HCT116 (cell line): ENCODE data around the gene SLC22A23. TPM values are rescaled to one million over a fixed set of nuclear protein-coding genes. Genes with fewer than 3 reads are reported as not detected.

ENCODE experiments used
- ATAC-seq: fragments of 200-7000 bp; cut with Tn5 transposase; 2 replicates; pipeline ENCODE4 v1.9.1; 2020; ENCODE audit warnings: mild to moderate bottlenecking, moderate library complexity
- BruUV-seq: library from RNA; stranded (reverse); fragments of 400-500 nt; replicated peaks from 2 replicates; lab custom pipeline; 2021; lab: Mats Ljungman, UMichigan
- CTCF ChIA-PET: fragments of 300-600 bp; sonication (Branson Sonifier 250); formaldehyde crosslinking; loops from one replicate; lab custom pipeline; 2021; ENCODE audit warnings: antibody characterized with exemption; lab: Charles Lee
- POLR2A ChIA-PET: fragments of 300-600, 350-600 bp; sonication (Branson Sonifier 250); formaldehyde crosslinking; loops from one replicate; lab custom pipeline; 2021; ENCODE audit warnings: antibody characterized with exemption; lab: Charles Lee
- RAD21 ChIA-PET, 2 experiments: fragments of 300-600 bp; sonication (Branson Sonifier 250); formaldehyde crosslinking; loops; one replicate each; lab custom pipeline; 2023; ENCODE audit warnings: low total read pairs in 2 of 2; ENCODE audit not compliant: uncharacterized antibody in 2 of 2, unreplicated experiment in 2 of 2, low non-redundant PET in 1 of 2; lab: Charles Lee
- DNase-seq: peaks from one replicate; pipeline ENCODE4 v3.0.0-alpha.2; 2010; ENCODE audit warnings: low read depth, low spot score
- H2AFZ ChIP-seq: fragments of 200-600 bp; shearing (Covaris generic), sonication (generic); 2 replicates; pipeline ENCODE4 v1.6.1; 2017; ENCODE audit warnings: low read depth, mixed run types, mixed read lengths, antibody characterized with exemption, low read length; ENCODE audit not compliant: poor library complexity, severe bottlenecking
- H3K27ac ChIP-seq: 2 replicates; pipeline ENCODE4 v1.5.1; 2012; ENCODE audit warnings: low read depth, low read length
- H3K27me3 ChIP-seq: fragments of 200-600 bp; sonication (generic); 2 replicates; pipeline ENCODE4 v1.6.1; 2016; ENCODE audit warnings: mixed run types, low read length, mixed read lengths; ENCODE audit not compliant: insufficient read depth
- H3K36me3 ChIP-seq, 2 experiments: fragments of 200-500 bp in 1 of 2; fragments of 200-600 bp in 1 of 2; sonication (Bioruptor generic) in 1 of 2; sonication (generic) in 1 of 2; 2 replicates each; pipeline versions ENCODE4 v1.5.1 to v1.6.1; 2014 to 2016; ENCODE audit warnings: low read length in 2 of 2, inconsistent platforms in 1 of 2, mixed read lengths in 1 of 2, mixed run types in 1 of 2; ENCODE audit not compliant: insufficient read depth in 2 of 2, control insufficient read depth in 1 of 2
- H3K4me1 ChIP-seq, 2 experiments: fragments of 200-600 bp in 1 of 2; sonication (generic) in 1 of 2; 2 replicates each; pipeline versions ENCODE4 v1.5.1 to v1.6.1; 2012 to 2017; ENCODE audit warnings: low read length in 2 of 2, inconsistent platforms in 1 of 2, mild to moderate bottlenecking in 1 of 2, mixed read lengths in 1 of 2, mixed run types in 1 of 2, moderate library complexity in 1 of 2; ENCODE audit not compliant: insufficient read depth in 2 of 2, control insufficient read depth in 1 of 2
- H3K4me2 ChIP-seq: fragments of 200-600 bp; sonication (generic); 2 replicates; pipeline ENCODE4 v1.6.1; 2017; ENCODE audit warnings: mixed run types, low read length, mixed read lengths
- H3K4me3 ChIP-seq, 2 experiments: fragments of 200-600 bp in 1 of 2; sonication (generic) in 1 of 2; replicated peaks in 1 of 2; 2 replicates each; pipeline ENCODE4 v1.5.1; 2011 to 2016; ENCODE audit warnings: low read length in 2 of 2, control low read depth in 1 of 2, low read depth in 1 of 2, mild to moderate bottlenecking in 1 of 2, mixed read lengths in 1 of 2, mixed run types in 1 of 2
- H3K79me2 ChIP-seq: fragments of 200-600 bp; sonication (generic); 2 replicates; pipeline ENCODE4 v1.6.1; 2017; ENCODE audit warnings: mild to moderate bottlenecking, mixed run types, low read length, moderate library complexity, mixed read lengths; ENCODE audit not compliant: insufficient read depth
- H3K9ac ChIP-seq: fragments of 200-600 bp; sonication (generic); 2 replicates; pipeline ENCODE4 v1.6.1; 2016; ENCODE audit warnings: low read length, mixed read lengths
- H3K9me2 ChIP-seq: fragments of 200-600 bp; sonication (generic), shearing (Covaris generic); 2 replicates; pipeline ENCODE4 v1.6.1; 2017; ENCODE audit warnings: mixed run types, mild to moderate bottlenecking, moderate library complexity; ENCODE audit not compliant: insufficient read depth
- H3K9me3 ChIP-seq, 2 experiments: fragments of 200-500 bp in 1 of 2; fragments of 200-600 bp in 1 of 2; sonication (Bioruptor generic) in 1 of 2; sonication (generic) in 1 of 2; 2 replicates each; pipeline ENCODE4 v1.6.1; 2014 to 2017; ENCODE audit warnings: low read length in 2 of 2, mixed read lengths in 2 of 2, inconsistent platforms in 1 of 2, low read depth in 1 of 2, mild to moderate bottlenecking in 1 of 2, mixed run types in 1 of 2, moderate library complexity in 1 of 2; ENCODE audit not compliant: control insufficient read depth in 1 of 2, insufficient read depth in 1 of 2
- H4K20me1 ChIP-seq: fragments of 200-600 bp; sonication (generic), shearing (Covaris generic); 2 replicates; pipeline ENCODE4 v1.6.1; 2017; ENCODE audit warnings: mixed run types, mild to moderate bottlenecking, moderate library complexity; ENCODE audit not compliant: insufficient read depth
- ATF3 ChIP-seq: IDR thresholded peaks from 2 replicates; pipeline ENCODE4 v1.6.1; 2012
- ELF1 ChIP-seq: IDR thresholded peaks from 2 replicates; pipeline ENCODE4 v1.6.1; 2012; ENCODE audit warnings: low read depth, borderline replicate concordance
- EZH2 ChIP-seq: fragments of 200-600 bp; sonication (generic); IDR thresholded peaks from 2 replicates; pipeline ENCODE4 v1.6.1; 2017; ENCODE audit warnings: antibody characterized with exemption, mixed run types
- FOSL1 ChIP-seq: IDR thresholded peaks from 2 replicates; pipeline ENCODE4 v1.6.1; 2012; ENCODE audit warnings: low read depth
- MAX ChIP-seq: IDR thresholded peaks from 2 replicates; pipeline ENCODE4 v1.6.1; 2012
- SP1 ChIP-seq: IDR thresholded peaks from 2 replicates; pipeline ENCODE4 v1.6.1; 2012; ENCODE audit warnings: low read depth
- TCF7L2 ChIP-seq: IDR thresholded peaks from 2 replicates; pipeline ENCODE4 v1.7.0; 2011; ENCODE audit warnings: borderline replicate concordance, inconsistent platforms; ENCODE audit not compliant: insufficient read depth, insufficient read length; ENCODE audit errors: extremely low read depth
- YY1 ChIP-seq: IDR thresholded peaks from 2 replicates; pipeline ENCODE4 v1.6.1; 2011; ENCODE audit warnings: low read length, low read depth, moderate library complexity, mild to moderate bottlenecking; ENCODE audit not compliant: insufficient replicate concordance; ENCODE audit errors: extremely low read depth
- ZBTB33 ChIP-seq: IDR thresholded peaks from 2 replicates; pipeline ENCODE4 v1.6.1; 2011; ENCODE audit warnings: mild to moderate bottlenecking, low read length, moderate library complexity; ENCODE audit not compliant: insufficient replicate concordance; ENCODE audit errors: extremely low read depth
- intact Hi-C: fragments of 100-400 bp; cut with micrococcal nuclease; formaldehyde crosslinking; loops from 2 replicates; pipeline ENCODE4 v1.10.0; 2022
- total RNA-seq: library from RNA; stranded (reverse); gene quantifications from one replicate; pipeline ENCODE4 v1.2.1, GENCODE V29; 2021; ENCODE audit not compliant: unreplicated experiment

Gene SLC22A23
- total RNA-seq, 1 experiment from 2014 or later, result 11.5 TPM

GRCh38 chr6:3351829-3352524 is 104.9 kb downstream of the SLC22A23 start:
- no peak for TF ChIP-seq ZBTB33
- no peak for TF ChIP-seq FOSL1
- TF ChIP-seq ATF3, result no peak
- TF ChIP-seq EZH2, result no peak
- TF ChIP-seq MAX, result no peak
- no peak for TF ChIP-seq YY1
- no peak for TF ChIP-seq TCF7L2
- TF ChIP-seq SP1, result no peak
- no peak for TF ChIP-seq ELF1
- Histone ChIP-seq H3K4me1 (peaks cover 12 to 23% of the 10 kb centered on the region in 2 experiments; a peak in 3 of 4 replicates), H3K27ac (no peak overlapping the region), H3K4me3 (no peak overlapping the region), H3K9ac (no peak overlapping the region), H3K36me3 (no peaks in the 10 kb centered on the region), H4K20me1 (no peaks in the 10 kb centered on the region), H3K27me3 (no peaks in the 10 kb centered on the region), H3K9me3 (no peaks in the 10 kb centered on the region), H3K4me2 (no peak overlapping the region), H3K9me2 (no peaks in the 10 kb centered on the region), H3K79me2 (no peaks in the 10 kb centered on the region), H2AFZ (no peak overlapping the region)
- no peak for DNase-seq
- ChIA-PET CTCF (no interaction called here), POLR2A (no interaction called here), RAD21 (no interaction called here)
- intact Hi-C loops, result no loop called here
- no TSS peak for BruUV-seq
- no peak for ATAC-seq
